ENCODE results near the gene TRMT1L.

TRMT1L gene

DNA sequence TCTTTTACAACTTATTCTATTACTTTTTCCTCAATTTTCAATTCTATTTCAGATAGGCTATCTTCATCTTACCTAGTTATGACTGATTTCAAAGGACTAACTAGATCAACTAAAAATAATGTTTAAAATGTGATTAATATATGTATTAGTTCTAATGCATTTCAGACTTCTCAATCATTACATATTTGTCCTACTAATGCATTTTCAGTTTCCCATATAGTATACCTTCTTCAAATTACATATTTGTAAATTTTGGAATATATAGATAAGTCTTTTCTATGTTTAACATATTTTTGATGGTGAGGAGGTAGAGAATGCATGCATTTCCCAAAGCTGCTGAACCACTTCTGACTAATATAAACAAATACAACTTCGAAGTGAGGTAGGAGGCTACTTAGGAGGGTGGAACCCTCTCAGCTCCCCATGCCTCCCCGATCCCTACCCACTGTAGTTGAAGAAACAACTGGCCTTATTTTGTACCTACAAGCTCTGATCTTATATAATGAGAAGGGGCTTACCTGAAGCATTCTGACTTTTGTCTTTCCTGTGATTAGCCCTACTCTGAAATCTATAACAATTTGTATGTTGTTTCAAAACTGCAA, 1.7 kb downstream of the TRMT1L start:
- Histone ChIP-seq H3K27me3 (ENCODE audit: insufficient read depth, low read depth) (no peaks in the 10 kb centered on the region), H2AFZ (ENCODE audit: low read depth) (peak overlapping the region; percentile 75; the same call in 1 of the 2 replicates), H3K36me3 (ENCODE audit: insufficient read depth) (no peaks in the 10 kb centered on the region), H3K4me2 (peak overlapping the region; percentile 67), H3K4me3 (IDR thresholded peaks at IDR 0.05; ENCODE audit: insufficient read depth, low read depth, low read length) (no peak overlapping the region), H3K4me1 (ENCODE audit: low read depth, poor library complexity, severe bottlenecking) (peaks cover 37% of the 10 kb centered on the region), H3K79me2 (ENCODE audit: insufficient read depth, low read depth) (no peaks in the 10 kb centered on the region), H3K27ac (peak overlapping the region; percentile 81; the same call in 1 of the 2 replicates), H4K20me1 (ENCODE audit: insufficient read depth) (no peaks in the 10 kb centered on the region), H3K9ac (peak overlapping the region; percentile 90; the same call in 1 of the 2 replicates)
- TF ChIP-seq, protein P1, sequence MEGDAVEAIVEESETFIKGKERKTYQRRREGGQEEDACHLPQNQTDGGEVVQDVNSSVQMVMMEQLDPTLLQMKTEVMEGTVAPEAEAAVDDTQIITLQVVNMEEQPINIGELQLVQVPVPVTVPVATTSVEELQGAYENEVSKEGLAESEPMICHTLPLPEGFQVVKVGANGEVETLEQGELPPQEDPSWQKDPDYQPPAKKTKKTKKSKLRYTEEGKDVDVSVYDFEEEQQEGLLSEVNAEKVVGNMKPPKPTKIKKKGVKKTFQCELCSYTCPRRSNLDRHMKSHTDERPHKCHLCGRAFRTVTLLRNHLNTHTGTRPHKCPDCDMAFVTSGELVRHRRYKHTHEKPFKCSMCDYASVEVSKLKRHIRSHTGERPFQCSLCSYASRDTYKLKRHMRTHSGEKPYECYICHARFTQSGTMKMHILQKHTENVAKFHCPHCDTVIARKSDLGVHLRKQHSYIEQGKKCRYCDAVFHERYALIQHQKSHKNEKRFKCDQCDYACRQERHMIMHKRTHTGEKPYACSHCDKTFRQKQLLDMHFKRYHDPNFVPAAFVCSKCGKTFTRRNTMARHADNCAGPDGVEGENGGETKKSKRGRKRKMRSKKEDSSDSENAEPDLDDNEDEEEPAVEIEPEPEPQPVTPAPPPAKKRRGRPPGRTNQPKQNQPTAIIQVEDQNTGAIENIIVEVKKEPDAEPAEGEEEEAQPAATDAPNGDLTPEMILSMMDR (conservative IDR thresholded peaks at IDR 0.05; ENCODE audit: low read depth, low read length): no peak

GRCh38 chr1:185152187-185152767, 4.5 kb downstream of the TRMT1L start:
- no peaks in the 10 kb centered on the region for H3K79me2 ChIP-seq (ENCODE audit: insufficient read depth, low read depth)
- no peak overlapping the region for H3K4me2 ChIP-seq
- H3K9ac ChIP-seq: no peak overlapping the region
- H3K27me3 ChIP-seq (ENCODE audit: insufficient read depth, low read depth): no peaks in the 10 kb centered on the region
- H3K36me3 ChIP-seq (ENCODE audit: insufficient read depth): no peaks in the 10 kb centered on the region
- H3K4me3 ChIP-seq (IDR thresholded peaks at IDR 0.05; ENCODE audit: insufficient read depth, low read depth, low read length): no peak overlapping the region
- H3K27ac ChIP-seq: no peak overlapping the region
- H2AFZ ChIP-seq (ENCODE audit: low read depth): no peak overlapping the region
- no peaks in the 10 kb centered on the region for H4K20me1 ChIP-seq (ENCODE audit: insufficient read depth)
- TF ChIP-seq, protein P1 (conservative IDR thresholded peaks at IDR 0.05; ENCODE audit: low read depth, low read length): no peak
- peaks cover 18% of the 10 kb centered on the region for H3K4me1 ChIP-seq (ENCODE audit: low read depth, poor library complexity, severe bottlenecking)

GRCh38 chr1:185151215-185151614, 5.5 kb downstream of the TRMT1L start:
- no peak overlapping the region for H3K27ac ChIP-seq
- H2AFZ ChIP-seq (ENCODE audit: low read depth): no peak overlapping the region
- no peak overlapping the region for H3K9ac ChIP-seq
- TF ChIP-seq, protein P1 (conservative IDR thresholded peaks at IDR 0.05; ENCODE audit: low read depth, low read length): no peak
- H3K27me3 ChIP-seq (ENCODE audit: insufficient read depth, low read depth): no peaks in the 10 kb centered on the region
- H3K4me3 ChIP-seq (IDR thresholded peaks at IDR 0.05; ENCODE audit: insufficient read depth, low read depth, low read length): no peak overlapping the region
- no peaks in the 10 kb centered on the region for H3K36me3 ChIP-seq (ENCODE audit: insufficient read depth)
- H3K4me2 ChIP-seq: no peak overlapping the region
- H3K4me1 ChIP-seq (ENCODE audit: low read depth, poor library complexity, severe bottlenecking): peaks cover 21% of the 10 kb centered on the region
- H3K79me2 ChIP-seq (ENCODE audit: insufficient read depth, low read depth): no peaks in the 10 kb centered on the region
- no peaks in the 10 kb centered on the region for H4K20me1 ChIP-seq (ENCODE audit: insufficient read depth)

GRCh38 chr1:185144233-185144632, 12.5 kb downstream of the TRMT1L start:
- Histone ChIP-seq H2AFZ (ENCODE audit: low read depth) (no peak overlapping the region), H3K27ac (no peak overlapping the region), H3K27me3 (ENCODE audit: insufficient read depth, low read depth) (no peaks in the 10 kb centered on the region), H3K79me2 (ENCODE audit: insufficient read depth, low read depth) (no peaks in the 10 kb centered on the region), H4K20me1 (ENCODE audit: insufficient read depth) (no peaks in the 10 kb centered on the region), H3K9ac (no peak overlapping the region), H3K4me1 (ENCODE audit: low read depth, poor library complexity, severe bottlenecking) (peaks cover 3% of the 10 kb centered on the region), H3K4me3 (IDR thresholded peaks at IDR 0.05; ENCODE audit: insufficient read depth, low read depth, low read length) (no peak overlapping the region), H3K4me2 (no peak overlapping the region), H3K36me3 (ENCODE audit: insufficient read depth) (no peaks in the 10 kb centered on the region)
- TF ChIP-seq, protein P1 (conservative IDR thresholded peaks at IDR 0.05; ENCODE audit: low read depth, low read length): no peak

Measured in KMS-11 (cell line).